ENCODE data around the gene INAVA. TPM values are rescaled to one million over a fixed set of nuclear protein-coding genes. Genes with fewer than 3 reads are reported as not detected.

The INAVA gene
- total and polyA plus RNA-seq, 2 donors (not counting 1 experiment from before 2014, with no cell fraction given): 0.06 to 0.34 TPM

DNA sequence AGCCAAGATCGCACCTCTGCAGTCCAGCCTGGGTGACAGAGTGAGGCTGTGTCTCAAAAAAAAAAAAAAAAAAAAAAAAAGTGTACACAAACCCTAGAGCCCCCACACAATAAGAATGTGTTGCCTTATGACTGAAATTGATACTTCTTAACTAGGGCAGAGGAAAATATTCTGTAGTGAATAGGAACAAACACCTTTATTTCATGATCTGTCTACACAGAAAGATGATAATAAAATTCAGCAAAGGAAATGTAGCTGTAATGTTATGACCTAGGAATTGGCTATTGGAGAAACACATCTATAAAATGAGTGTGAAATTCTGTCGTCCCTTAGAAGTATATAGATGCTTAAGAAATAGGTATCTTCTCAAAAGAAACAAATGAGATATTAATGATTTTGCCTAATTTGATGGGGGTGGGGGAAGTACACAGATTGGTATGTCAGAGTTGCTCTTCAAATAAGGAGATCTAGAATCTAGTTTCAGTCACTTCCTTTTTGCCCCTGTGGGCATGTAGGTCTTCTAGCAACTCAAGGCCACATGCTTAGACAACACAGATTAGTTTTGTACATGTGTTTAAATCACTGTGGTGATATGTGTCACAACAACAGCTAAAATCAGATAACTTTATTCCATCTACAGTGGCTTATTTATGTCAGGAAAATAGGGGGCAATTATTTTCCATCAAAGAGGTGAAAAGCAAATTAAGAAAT is 32.6 kb upstream of the INAVA start:
- H3K4me1 ChIP-seq (ENCODE audit: control insufficient read depth in 2 of 2, insufficient read depth in 2 of 2, low read length in 2 of 2): peaks cover 6 to 25% of the 10 kb centered on the region in 2 donors
- no peak overlapping the region for H2AFZ ChIP-seq (ENCODE audit: insufficient read depth, low read depth, low read length, poor library complexity, severe bottlenecking)
- no peaks in the 10 kb centered on the region for H3K27me3 ChIP-seq (replicated peaks in 1 of 4; ENCODE audit: control extremely low read depth in 1 of 4, control insufficient read depth in 3 of 4, insufficient read depth in 4 of 4, low read length in 3 of 4)
- Mint-ChIP-seq H3K4me3 (peak overlapping the region; percentile 52), H3K9me3 (ENCODE audit: insufficient read depth) (no peaks in the 10 kb centered on the region), H3K4me1 (peaks cover 32% of the 10 kb centered on the region), H3K27me3 (no peaks in the 10 kb centered on the region), H3K27ac (peak overlapping the region; percentile 50)
- H3K4me3 ChIP-seq (ENCODE audit: control extremely low read depth in 1 of 5, extremely low read depth in 1 of 5, insufficient read depth in 1 of 5, low read depth in 2 of 5, low read length in 4 of 5): no peak overlapping the region
- ATAC-seq (ENCODE audit: low read depth): peak; percentile 58
- no peaks in the 10 kb centered on the region for H3K79me2 ChIP-seq (ENCODE audit: control insufficient read depth, insufficient read depth, low read length)
- POLR2A ChIA-PET: no interaction called here
- TF ChIP-seq, protein P1, sequence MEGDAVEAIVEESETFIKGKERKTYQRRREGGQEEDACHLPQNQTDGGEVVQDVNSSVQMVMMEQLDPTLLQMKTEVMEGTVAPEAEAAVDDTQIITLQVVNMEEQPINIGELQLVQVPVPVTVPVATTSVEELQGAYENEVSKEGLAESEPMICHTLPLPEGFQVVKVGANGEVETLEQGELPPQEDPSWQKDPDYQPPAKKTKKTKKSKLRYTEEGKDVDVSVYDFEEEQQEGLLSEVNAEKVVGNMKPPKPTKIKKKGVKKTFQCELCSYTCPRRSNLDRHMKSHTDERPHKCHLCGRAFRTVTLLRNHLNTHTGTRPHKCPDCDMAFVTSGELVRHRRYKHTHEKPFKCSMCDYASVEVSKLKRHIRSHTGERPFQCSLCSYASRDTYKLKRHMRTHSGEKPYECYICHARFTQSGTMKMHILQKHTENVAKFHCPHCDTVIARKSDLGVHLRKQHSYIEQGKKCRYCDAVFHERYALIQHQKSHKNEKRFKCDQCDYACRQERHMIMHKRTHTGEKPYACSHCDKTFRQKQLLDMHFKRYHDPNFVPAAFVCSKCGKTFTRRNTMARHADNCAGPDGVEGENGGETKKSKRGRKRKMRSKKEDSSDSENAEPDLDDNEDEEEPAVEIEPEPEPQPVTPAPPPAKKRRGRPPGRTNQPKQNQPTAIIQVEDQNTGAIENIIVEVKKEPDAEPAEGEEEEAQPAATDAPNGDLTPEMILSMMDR (IDR thresholded peaks at IDR 0.05): no peak
- no peak for TF ChIP-seq EZH2 (IDR thresholded peaks at IDR 0.05; ENCODE audit: borderline replicate concordance, insufficient read depth, low read depth, low read length, poor library complexity, severe bottlenecking)
- H4K20me1 ChIP-seq (ENCODE audit: control insufficient read depth, insufficient read depth, low read length, poor library complexity, severe bottlenecking): no peaks in the 10 kb centered on the region
- H3K4me2 ChIP-seq (replicated peaks; ENCODE audit: low read depth, low read length, poor library complexity, severe bottlenecking): peak overlapping the region; percentile 39
- H3K27ac ChIP-seq (ENCODE audit: low read length in 2 of 2): peak overlapping the region; percentile 45 to 64
- no peak for DNase-seq
- no CpG with 5 or more reads among the region's 2 CpGs for WGBS (ENCODE audit: insufficient coverage)
- intact Hi-C loops (cut with micrococcal nuclease): no loop called here
- CTCF ChIA-PET: interaction anchor here (0.9 kb wide), 1 partner anchor 12 kb away, joined by 4 read pairs; no protein-coding TSS in a partner anchor
- H3K36me3 ChIP-seq (replicated peaks in 1 of 2; ENCODE audit: control extremely low read depth in 1 of 2, control insufficient read depth in 1 of 2, extremely low read depth in 1 of 2, insufficient read depth in 2 of 2, low read length in 1 of 2): no peaks in the 10 kb centered on the region
- H3K9me3 ChIP-seq (ENCODE audit: control extremely low read depth in 1 of 3, control insufficient read depth in 2 of 3, insufficient read depth in 1 of 3, low read length in 2 of 3): no peaks in the 10 kb centered on the region
- no peak overlapping the region for H3K9ac ChIP-seq (ENCODE audit: low read length)
